CD4-positive, alpha-beta T cell treated with Interleukin-4 for 1 hour (primary cell): Measurements from ENCODE around the gene NAT14.

ENCODE experiments used
- DNase-seq, 2 donors: peaks; one replicate each; pipeline ENCODE4 v3.0.0-alpha.2; 2020 to 2022

The NAT14 gene

DNA sequence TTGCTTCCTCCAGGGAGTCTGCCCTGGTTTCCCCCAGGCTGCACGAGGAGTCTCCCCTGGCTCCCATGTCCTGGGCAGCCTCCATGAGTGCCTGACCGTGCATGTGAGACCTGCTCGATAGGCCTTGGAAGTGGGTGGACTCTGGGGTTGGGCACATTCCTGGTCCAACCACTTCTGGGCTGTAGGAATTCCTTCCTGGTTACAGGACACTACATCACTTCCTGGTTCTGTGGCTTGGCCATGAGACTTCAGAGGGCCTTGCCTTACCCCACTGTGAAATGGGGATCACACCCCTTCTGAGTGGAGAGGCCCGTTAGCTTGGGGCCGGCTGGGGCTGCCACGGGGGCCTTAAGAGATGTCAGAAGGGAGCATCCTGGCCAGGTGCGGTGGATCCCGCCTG, 12.5 kb upstream of the NAT14 start:
- no peak for DNase-seq

DNA sequence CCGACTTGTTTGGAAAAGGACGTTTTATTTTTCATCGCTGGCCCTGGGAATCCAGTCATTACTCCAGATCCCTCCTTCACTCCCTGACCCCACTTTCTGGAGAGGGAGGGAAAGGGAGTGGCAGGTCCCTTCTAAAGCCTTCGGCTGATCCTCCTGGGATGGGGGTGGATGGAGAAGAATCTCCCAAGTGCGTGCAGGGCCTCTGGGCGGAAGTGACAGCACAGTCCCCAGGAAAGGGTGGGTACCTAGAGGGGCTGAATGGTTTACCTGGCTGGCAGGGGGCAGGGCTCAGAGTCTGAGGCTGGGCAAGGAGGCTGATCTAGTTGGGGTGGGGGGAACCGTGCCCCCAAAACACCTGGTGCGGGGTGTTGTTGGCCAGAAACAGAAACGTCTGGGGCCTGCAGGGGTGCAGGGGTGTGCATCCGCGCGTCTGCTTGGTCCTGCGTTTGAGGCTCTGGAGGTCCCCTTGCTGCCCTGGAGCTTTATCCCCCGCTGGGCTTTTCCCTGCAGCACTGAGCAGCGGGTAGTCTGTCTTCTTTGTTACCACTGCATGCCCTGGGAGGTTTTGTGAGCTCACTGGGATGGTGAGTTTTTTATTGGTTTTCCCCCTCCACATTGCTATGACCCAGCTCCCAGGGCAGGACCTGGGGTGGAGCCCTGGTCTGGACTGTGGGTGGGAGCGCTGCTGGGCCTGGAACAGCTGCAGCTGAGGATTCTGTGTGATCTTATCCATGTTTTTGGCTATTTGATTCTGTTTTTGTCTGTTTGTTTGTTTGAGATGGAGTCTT, 11.6 kb upstream of the NAT14 start:
- no peak for DNase-seq

DNA sequence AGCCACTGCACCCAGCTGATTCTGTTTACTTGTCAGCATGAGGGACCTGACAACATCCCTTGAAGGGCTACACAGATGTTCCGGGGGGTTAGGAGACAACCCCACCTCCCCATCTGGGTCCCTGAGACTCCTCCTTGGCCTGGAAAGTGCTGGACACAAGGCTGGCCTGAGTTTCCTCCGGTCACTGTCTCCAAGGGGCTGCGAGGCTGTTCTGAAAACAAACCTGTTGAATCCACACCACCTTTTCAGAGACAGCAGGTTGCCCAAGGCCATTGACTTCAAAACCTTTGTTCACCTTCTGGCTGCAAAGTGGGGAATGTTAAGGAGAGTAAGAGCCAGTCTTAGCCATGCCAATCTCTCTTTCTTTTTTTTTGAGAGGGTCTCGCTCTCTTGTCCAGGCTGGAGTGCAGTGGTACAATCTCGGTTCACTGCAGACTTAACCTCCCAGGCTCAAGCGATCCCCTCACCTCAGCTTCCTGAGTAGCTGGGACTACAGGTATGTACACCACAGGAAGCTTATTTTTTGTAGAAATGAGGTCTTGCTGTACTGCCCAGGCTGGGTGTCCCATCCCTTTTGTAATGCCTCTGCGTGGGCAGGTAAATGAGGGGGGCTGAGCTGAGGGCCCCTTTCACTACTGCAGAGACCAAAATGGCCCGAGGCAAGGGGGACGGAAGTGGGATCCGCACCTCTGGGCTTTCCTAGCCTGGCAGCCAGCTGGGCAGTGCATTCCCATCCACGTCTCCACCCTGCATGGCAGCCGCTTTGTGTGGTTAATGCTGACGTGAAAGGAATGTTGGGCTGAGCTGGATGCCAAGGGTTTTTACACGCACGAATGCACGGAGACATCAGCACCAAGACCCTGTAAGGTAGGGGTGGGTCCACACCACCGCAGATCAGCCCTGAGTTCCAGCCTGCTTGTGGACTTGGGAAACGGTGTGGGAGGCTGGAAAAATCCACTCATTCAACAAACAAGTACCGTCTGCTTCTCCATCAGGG, 10.4 kb upstream of the NAT14 start:
- no peak for DNase-seq

DNA sequence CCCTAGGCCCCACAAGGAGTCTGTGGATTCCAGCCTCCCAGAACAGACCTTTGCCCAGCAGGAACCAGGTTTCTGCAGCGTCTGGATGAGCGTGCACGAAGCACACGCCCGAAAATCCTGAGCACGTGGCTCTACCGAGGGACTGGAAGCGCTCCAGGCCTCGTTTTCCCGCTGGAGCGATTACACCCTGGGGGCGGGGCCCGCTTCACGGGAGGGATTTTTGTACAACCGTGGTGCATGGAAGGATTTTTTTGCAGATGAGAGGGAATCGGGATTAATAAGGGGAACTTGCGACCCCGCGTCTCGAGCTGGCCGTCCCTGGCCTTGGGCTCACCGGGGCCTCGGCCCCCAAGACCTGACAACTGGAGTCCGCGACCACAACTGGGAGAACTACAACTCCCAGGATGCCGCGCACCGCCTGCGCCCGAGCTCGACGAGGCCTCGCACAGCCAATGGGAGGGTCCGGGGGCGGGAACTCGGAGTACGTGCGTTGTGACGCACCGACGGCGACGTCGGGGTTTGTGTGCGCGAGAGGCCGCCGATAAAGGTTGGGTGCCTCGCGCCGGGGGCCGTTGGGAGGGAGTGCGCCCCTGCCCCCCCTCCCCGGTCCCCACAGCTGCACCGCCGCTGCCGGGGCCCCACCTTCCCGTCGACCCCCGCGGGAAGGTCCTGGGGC, 8.8 kb upstream of the NAT14 start, which contains the start of gene ZNF628:
Gene ZNF628, plus strand, starts transcription at position 518 of the 676 bp plus-strand sequence. CDS start 3,294 bp downstream, outside the sequence.
- peak; percentile 98 for DNase-seq

GRCh38 chr19:55477905-55478304, 7.1 kb upstream of the NAT14 start:
- no peak for DNase-seq

DNA sequence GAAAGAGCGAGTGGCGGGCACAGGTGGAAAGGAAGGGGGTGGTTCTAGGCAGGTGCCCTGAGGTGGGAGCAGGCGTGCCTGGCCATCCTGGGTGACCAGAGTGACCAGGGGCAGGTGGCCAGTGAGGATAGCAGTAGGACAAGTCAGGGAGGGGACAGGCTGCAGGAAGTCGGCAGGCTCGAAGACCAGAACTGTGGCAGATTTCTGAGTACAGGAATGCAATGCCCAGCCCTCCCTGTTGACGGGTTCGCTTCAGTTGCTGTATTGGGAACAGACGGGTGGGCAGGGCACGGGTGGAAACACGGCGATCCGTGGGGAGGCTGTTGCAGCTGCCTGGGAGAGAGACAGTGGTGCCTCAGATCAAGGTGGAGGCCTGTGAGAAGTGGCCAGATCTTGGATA, 6.6 kb upstream of the NAT14 start:
- DNase-seq = no peak

GRCh38 chr19:55479045-55479444, 5.9 kb upstream of the NAT14 start:
- no peak for DNase-seq

DNA sequence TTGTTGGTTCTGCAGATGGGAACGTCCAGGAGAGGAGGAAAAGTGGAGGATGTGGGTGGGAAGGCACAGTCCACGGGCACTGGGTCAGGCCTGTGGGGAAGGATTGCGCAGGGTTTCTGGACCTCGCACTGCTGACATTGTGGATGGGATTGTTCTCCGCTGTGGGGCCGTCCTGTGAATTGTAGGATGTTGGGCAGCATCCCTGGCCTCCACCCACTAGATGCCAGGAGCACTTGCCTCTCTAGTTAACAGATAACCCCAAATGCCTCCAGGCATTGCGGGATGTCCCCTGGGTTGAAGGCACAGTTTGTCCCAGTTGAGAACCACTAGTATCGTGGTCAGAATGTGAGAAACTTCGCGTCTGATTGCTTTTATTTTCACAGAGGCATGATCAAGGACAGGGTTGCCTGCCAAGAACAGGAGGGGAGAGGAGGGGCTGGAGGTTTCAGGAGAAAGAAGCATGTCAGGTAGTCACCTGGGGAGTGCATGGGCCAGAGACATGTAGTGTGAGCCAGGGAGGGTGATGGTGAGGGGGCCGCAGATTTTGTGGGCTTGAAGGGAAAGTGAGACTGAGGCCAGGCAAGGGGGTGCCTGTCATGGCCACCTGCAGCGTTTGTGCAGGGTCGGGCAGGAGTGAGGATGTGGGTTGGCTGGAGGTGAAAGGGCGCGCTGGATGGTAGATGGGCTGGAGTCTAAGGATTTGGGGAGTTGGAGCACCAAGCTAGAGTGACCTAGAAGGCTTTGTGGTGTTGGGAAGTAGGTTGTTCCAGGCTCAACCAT, 5.3 kb upstream of the NAT14 start:
- DNase-seq = no peak

GRCh38 chr19:55481148-55481793, 3.7 kb upstream of the NAT14 start:
- DNase-seq = no peak

DNA sequence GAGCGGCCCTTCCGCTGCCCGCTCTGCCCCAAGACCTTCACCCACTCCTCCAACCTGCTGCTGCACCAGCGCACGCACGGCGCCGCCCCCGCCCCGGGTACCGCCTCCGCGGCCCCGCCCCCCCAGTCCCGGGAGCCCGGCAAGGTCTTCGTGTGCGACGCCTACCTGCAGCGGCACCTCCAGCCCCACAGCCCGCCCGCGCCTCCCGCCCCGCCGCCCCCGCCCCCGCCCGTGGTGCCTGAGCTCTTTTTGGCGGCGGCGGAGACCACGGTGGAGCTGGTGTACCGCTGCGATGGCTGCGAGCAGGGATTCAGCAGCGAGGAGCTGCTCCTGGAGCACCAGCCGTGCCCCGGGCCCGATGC, 3.2 kb upstream of the NAT14 start:
- DNase-seq = no peak

- DNase-seq = no peak
Measured at GRCh38 chr19:55482156-55482961, 2.6 kb upstream of the NAT14 start.

GRCh38 chr19:55482967-55483705, 1.9 kb upstream of the NAT14 start:
- DNase-seq = no peak

- no peak for DNase-seq
Measured at GRCh38 chr19:55483706-55484592, 1.0 kb upstream of the NAT14 start.

GRCh38 chr19:55485439-55486011, 537 bp downstream of the NAT14 start:
- no peak for DNase-seq

GRCh38 chr19:55486043-55486970, 1.3 kb downstream of the NAT14 start:
- no peak for DNase-seq

DNA sequence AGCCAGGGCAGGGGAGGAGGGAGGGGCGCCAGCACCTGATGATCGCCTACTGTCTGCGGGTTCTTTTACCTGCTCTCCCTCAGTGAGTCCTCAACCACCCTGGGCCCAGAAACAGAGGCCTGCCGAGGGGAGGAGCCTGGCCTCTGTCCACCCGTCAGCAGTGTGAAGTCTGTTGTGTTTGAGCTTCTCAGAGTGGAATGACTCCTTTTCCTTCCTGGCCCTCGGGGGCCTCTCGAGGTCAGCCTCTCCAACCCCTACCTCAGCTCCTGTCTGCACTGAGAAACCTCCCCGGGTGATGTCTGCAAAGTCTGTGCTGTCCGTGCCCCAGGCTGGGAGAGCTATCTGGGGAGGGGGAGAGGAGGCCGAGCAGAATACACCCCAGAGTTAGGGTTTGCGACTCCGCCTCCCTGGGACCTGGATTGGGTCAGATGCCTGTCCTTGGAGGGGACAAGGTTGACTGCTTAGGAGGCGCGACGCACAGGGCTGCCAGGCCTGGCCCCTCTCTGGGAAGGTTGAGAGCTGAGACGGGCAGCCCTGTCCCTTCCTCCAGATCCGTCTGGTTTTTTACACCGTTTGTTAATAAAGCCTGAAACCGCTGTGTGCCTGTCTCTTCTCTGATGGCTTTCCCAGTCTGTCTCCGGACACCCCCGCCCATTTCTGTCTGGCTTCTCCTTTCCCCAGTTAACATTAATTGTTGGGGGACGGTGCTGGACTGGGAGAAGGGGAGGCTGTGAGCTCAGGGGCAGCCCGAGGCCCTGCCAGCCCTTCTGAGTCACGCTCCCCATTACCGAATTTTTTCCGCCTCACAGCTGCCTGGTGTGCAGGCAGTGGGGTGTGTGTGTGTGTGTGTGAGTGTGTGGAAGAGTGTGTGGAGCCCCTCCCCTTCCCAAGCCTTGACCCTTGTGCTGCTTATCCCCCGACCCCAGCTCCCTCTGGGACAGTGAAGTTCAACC, 2.3 kb downstream of the NAT14 start:
- no peak for DNase-seq
